ENCODE results near the gene RHBDD1.

GRCh38 chr2:226793646-226794045 is 42.2 kb upstream of the RHBDD1 start:
- TF ChIP-seq ZFP36 (IDR thresholded peaks at IDR 0.05; ENCODE audit: borderline replicate concordance, partially characterized antibody) (no peak), CTCF (IDR thresholded peaks at IDR 0.05) (no peak), RFX5 (IDR thresholded peaks at IDR 0.05) (no peak), JUNB (IDR thresholded peaks at IDR 0.05) (no peak), USF2 (IDR thresholded peaks at IDR 0.05) (no peak), RARB (CRISPR knock-in tag; IDR thresholded peaks at IDR 0.05) (no peak), SMC3 (IDR thresholded peaks at IDR 0.05) (no peak), POLR2AphosphoS2 (conservative IDR thresholded peaks at IDR 0.05; ENCODE audit: low read length) (no peak), CHD4 (IDR thresholded peaks at IDR 0.05; ENCODE audit: borderline replicate concordance) (no peak), JUN (IDR thresholded peaks at IDR 0.05) (no peak), POLR2A (IDR thresholded peaks at IDR 0.05; ENCODE audit: low read length) (no peak), MAX (IDR thresholded peaks at IDR 0.05) (no peak), NFE2L2 (conservative IDR thresholded peaks at IDR 0.05; ENCODE audit: low read length) (no peak)
